Stimulated activated CD4-positive, alpha-beta T cell treated with anti-CD3 and anti-CD28 coated beads, Interleukin-12 subunit alpha, Interleukin-12 subunit beta, amount 100 ng/mL, for 4 hours (primary cell): ENCODE results near the gene WBP2.
A peak's percentile ranks its signal among the peaks of the same experiment; 100 is the strongest.
"Not testable (repeated sequence)": the region's sequence is repeated elsewhere in the genome, so short reads cannot be mapped to it uniquely, and the experiment has no call there.

ENCODE experiments used
- DNase-seq: peaks from one replicate; pipeline ENCODE4 v3.0.0-alpha.2; 2020

Gene WBP2

DNA sequence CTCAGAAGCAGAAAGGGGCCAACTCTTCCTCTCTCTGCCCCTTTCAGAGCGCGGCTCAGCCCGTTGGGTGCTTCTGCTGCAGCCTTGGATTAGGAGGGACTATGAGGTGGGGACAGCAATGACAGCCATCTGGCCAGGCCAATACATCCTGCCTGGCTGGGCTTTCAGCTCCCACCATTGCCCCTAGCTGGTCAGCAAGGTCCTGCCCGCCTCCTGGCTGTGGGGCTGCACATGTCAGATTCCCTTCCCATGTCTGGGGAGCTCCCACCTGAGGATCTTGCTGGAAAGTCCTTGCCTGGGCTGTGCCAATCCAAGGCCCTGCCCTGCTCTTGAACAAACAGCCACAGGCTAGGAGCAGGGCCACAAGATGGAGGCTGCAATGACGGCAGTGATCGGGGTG lies 33.3 kb upstream of the WBP2 start:
- no peak for DNase-seq

- not testable (repeated sequence) for DNase-seq
These were observed 30.7 kb upstream of the WBP2 start for GRCh38 chr17:75885860-75886259.

DNA sequence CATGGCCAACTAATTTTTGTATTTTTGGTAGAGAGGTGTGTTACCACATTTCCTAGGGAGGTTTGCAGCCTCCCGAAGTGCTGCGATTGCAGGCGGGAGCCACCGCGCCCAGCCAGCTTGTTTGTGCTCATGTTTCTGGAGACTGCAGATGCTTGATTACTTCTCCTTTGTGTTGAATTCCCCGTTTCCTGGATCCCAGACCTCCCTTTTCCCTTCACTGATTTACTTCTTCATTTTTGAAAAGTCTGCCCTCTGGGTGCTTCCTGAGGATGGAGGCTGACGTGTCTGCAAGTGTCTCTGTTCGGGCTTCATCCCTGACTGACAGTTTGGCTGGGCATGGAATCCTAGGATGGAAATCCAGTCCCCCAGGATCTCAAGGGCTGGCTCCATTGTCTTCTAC lies 30.3 kb upstream of the WBP2 start:
- DNase-seq: no peak

DNA sequence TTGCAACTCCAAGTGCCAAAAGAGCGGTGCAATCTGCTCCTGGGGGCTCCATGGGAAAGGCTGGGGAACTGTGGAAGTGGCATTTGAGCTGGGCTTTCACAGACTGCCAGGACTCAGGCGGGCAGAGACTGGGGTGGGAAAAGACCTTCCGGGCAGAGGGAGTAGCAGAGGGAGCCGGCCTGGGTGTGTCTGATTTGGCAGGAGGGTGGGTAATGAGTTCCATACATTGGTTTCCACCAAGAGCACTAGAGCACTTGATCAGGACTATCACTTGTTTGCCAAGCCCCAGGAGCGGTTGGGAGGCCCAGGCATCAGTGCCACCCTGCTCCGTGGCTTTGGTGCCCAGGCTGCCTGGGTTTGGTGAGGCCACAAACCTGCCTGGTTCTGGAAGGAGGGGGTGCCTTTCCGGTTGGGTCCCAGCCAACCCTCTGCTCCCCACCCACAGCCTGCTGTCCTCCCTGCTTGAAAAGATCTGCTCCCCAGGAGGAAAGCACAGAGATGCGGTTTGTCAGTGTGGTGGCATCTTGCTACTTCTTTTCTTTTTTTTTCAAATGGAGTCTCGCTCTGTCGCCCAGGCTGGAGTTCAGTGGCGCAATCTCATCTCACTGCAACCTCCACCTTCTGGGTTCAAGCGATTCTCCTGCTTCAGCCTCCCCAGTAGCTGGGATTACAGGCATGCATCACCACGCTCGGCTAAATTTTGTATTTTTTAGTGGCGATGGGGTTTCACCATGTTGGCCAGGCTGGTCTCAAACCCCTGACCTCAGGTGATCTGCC lies 26.7 kb upstream of the WBP2 start:
- no peak for DNase-seq

DNA sequence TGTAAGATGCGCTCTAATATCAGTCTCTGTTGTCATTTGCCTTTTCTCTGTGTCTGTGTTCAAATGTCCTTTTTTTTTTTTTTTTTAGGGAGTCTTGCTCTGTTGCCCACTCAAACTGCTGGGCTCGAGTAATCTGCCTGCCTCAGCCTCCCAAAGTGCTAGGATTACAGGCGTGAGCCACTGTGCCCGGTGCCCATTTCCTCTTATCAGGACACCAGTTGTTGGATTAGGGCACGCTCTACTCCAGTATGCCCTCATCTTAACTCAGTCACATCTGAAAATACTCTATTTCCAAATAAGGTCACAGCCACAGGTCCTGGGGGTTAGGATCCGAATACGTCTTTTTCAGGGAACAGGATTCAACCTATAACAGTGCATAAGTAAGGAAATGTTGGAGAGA lies 25.1 kb upstream of the WBP2 start:
- DNase-seq: no peak

DNA sequence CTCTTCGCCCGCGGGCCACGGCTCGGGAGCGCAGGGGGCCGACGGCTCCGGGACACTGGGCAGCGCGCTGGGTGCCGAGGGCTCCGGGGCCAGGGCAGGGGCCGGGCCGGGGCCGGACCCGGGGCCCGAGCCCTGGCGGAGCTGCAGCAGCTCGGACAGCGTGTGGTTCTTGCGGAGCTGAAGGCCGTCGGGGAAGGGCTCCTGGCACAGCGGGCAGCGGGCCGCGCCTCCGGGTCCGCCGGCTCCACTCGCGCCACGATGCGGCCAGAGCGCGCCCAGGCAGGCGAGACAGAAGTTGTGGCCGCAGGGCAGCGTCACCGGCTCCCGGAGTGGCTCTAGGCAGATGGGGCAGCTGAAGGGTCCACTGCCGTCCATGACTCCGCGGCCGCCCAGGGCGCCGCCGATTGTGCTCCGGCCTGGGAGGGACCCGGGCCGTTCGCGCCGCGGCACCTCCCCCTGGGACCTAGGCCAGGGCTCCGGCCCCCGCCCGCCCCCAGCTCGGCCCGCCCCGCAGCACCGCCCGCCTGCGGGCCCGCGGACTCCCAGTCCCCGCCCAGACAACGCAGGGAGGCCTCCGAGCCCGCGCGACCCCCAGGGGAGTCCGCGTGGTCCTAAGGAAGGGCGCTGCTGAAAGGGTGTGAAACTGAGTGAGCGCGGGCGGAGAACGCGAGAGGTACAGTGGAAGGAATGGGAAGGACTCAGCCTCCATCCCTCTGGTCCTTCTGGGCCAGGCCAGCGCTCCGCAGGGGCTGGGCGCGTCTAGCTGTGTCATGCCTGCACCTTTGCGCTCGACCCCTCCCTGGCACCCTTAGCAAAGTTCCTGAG lies 23.3 kb upstream of the WBP2 start, which contains the start of gene TRIM47:
Gene TRIM47 (minus strand): TSS at position 408 of the 825 bp plus-strand sequence. CDS start 33 bp downstream, at position 375.
- no peak for DNase-seq

GRCh38 chr17:75877752-75878173 lies 22.6 kb upstream of the WBP2 start:
- DNase-seq: peak; percentile 67

DNA sequence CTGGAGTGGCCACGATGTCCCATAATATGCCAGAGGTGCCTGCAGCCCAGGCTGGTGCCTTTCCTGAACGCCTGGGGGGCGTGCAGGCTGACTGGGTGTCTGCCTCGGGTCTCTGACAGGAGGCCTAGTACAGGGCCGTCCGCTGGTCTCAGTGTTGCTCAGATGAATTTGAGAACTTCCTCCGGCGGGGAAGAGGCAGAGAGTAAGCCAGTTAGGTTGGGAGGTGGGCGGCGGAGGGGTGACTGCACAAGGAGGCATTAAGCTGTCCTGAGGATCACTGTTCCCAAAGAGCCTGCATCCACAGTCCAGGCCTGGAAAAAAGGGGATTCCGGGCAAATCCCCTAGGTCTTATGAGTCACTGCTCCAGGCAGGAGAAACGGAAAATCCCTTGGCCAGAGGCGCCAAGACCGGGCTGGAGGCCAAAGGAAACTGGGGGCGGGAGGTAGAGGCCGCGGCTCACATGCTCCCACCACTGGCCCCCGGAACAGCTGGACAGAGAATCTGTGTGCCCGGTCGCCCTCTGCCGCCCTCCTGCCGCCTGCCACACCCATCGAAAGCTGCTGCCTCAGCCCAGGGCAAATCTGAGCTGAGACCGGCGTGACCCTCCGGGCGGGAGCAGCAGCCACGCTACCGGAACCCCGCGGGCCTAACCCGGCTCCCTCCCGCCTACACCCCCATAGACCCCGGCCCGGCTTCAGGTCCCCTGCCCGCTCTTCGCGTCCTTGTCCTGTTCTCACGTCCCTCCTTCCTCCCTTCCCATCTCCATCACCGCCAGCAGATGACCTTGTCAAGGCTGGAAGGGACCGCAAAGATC lies 22.0 kb upstream of the WBP2 start:
- DNase-seq: peak; percentile 32

- DNase-seq: peak; percentile 61
These were observed 21.2 kb upstream of the WBP2 start for GRCh38 chr17:75876190-75876937.

- DNase-seq: no peak
These were observed 20.7 kb upstream of the WBP2 start for GRCh38 chr17:75875940-75876189.

- DNase-seq: no peak
These were observed 20.2 kb upstream of the WBP2 start for GRCh38 chr17:75875182-75875939.

GRCh38 chr17:75874323-75875181 lies 19.4 kb upstream of the WBP2 start:
- no peak for DNase-seq

DNA sequence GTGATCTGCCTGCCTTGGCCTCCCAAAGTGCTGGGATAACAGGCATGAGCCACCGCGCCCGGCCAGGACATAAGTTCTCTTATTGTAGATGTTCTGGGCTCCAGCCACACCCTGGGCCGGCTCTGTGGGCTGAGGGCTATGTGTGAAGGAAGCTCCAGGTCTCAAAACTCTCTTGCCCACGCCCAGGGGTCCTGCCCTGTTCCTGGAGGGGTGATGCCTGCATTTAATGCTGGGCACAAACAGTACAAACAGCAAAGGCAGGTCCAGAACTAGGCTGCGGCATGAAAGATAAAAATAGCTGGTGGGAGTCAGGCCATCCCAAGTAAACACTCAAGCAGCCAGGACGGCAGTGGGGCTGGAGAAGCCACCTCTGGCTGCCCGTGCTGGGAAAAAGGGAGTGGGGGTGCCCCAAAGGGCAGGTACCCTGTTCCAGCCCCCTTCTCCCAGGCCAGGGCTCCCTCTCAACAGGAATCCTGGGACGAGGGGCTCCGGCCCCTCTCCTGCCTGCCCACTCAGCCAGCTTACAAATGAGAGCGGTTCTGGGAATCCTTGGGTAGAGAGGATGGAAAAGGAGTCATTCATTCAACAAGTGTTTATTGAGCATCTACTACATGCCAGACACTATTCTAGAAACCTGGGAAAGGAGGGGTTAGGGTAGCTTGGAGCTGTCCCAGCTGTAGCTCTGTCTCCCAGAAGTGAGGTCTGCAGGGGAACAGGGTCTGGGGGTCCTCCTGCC lies 18.6 kb upstream of the WBP2 start:
- DNase-seq: no peak

GRCh38 chr17:75872434-75873351 lies 17.6 kb upstream of the WBP2 start:
- DNase-seq: no peak

- not testable (repeated sequence) for DNase-seq
These were observed 15.1 kb upstream of the WBP2 start for GRCh38 chr17:75870228-75870627.

GRCh38 chr17:75869282-75870141 lies 14.4 kb upstream of the WBP2 start:
- no peak for DNase-seq

GRCh38 chr17:75868730-75869281 lies 13.7 kb upstream of the WBP2 start:
- not testable (repeated sequence) for DNase-seq
